HEK293 (cell line): Measurements from ENCODE around the gene LILRB2.

ENCODE experiments used
- CTCF ChIA-PET: fragments of 350-600 bp; formaldehyde crosslinking; extraction: SDS; loops from one replicate; lab custom pipeline; 2021; ENCODE audit warnings: antibody characterized with exemption; lab: Yijun Ruan, JAX
- POLR2A ChIA-PET: fragments of 300-600 bp; formaldehyde crosslinking; extraction: SDS; loops from one replicate; lab custom pipeline; 2020; ENCODE audit warnings: antibody characterized with exemption, inconsistent platforms; lab: Yijun Ruan, JAX
- H3K27ac ChIP-seq: fragments of 200-500 bp; sonication (Bioruptor generic); 2 replicates; pipeline ENCODE4 v1.5.1; 2014; ENCODE audit warnings: low read depth, low read length, control low read depth, inconsistent platforms; ENCODE audit errors: extremely low read depth
- H3K36me3 ChIP-seq, 2 experiments: fragments of 200-500 bp in 1 of 2; sonication (Bioruptor generic) in 1 of 2; 1 replicate in 1 of 2; 2 replicates in 1 of 2; pipeline ENCODE4 v1.5.1; 2014 to 2017; ENCODE audit warnings: inconsistent platforms in 2 of 2, low read length in 2 of 2; ENCODE audit not compliant: control insufficient read depth in 2 of 2, insufficient read depth in 1 of 2
- H3K4me1 ChIP-seq: fragments of 200-500 bp; sonication (Bioruptor generic); 2 replicates; pipeline ENCODE4 v1.5.1; 2014; ENCODE audit warnings: mild to moderate bottlenecking, low read length, inconsistent platforms; ENCODE audit not compliant: control insufficient read depth, insufficient read depth
- H3K4me3 ChIP-seq: 2 replicates; pipeline ENCODE4 v1.5.1; 2011; ENCODE audit warnings: low read depth, mild to moderate bottlenecking, control low read depth, low read length, moderate library complexity
- H3K9me3 ChIP-seq: fragments of 200-500 bp; sonication (Bioruptor generic); 2 replicates; pipeline ENCODE4 v1.5.1; 2014; ENCODE audit warnings: low read depth, low read length, inconsistent platforms; ENCODE audit not compliant: control insufficient read depth, insufficient read depth
- FEZF1 ChIP-seq: fragments of 450-650 bp; formaldehyde crosslinking; IDR thresholded peaks from 2 replicates; pipeline ENCODE4 v1.5.1; 2016; ENCODE audit warnings: missing biosample characterization, missing genetic modification characterization
- GLI2 ChIP-seq: fragments of 450-650 bp; formaldehyde crosslinking; IDR thresholded peaks from 2 replicates; pipeline ENCODE4; 2017; ENCODE audit warnings: missing biosample characterization, missing genetic modification characterization, low read depth, borderline replicate concordance
- OVOL3 ChIP-seq: fragments of 450-650 bp; formaldehyde crosslinking; IDR thresholded peaks from 2 replicates; pipeline ENCODE4 v1.5.1; 2016; ENCODE audit warnings: missing biosample characterization, missing genetic modification characterization
- PRDM1 ChIP-seq: fragments of 450-650 bp; formaldehyde crosslinking; IDR thresholded peaks from 2 replicates; pipeline ENCODE4; 2016; ENCODE audit warnings: missing biosample characterization, missing genetic modification characterization
- REPIN1 ChIP-seq: fragments of 450-650 bp; formaldehyde crosslinking; IDR thresholded peaks from 2 replicates; pipeline ENCODE4 v1.5.1; 2017; ENCODE audit warnings: missing biosample characterization, missing genetic modification characterization, low read depth
- SALL2 ChIP-seq: fragments of 450-650 bp; formaldehyde crosslinking; IDR thresholded peaks from 2 replicates; pipeline ENCODE4 v1.5.0; 2017; ENCODE audit warnings: missing biosample characterization, mild to moderate bottlenecking, missing genetic modification characterization, borderline replicate concordance
- SP7 ChIP-seq: fragments of 450-650 bp; formaldehyde crosslinking; IDR thresholded peaks from 2 replicates; pipeline ENCODE4 v1.5.1; 2016; ENCODE audit warnings: missing biosample characterization, missing genetic modification characterization
- ZBTB11 ChIP-seq: fragments of 450-650 bp; formaldehyde crosslinking; conservative IDR thresholded peaks from 2 replicates; pipeline ENCODE4 v1.5.1; 2016; ENCODE audit warnings: low read depth, missing biosample characterization, missing genetic modification characterization
- ZBTB17 ChIP-seq: fragments of 450-650 bp; formaldehyde crosslinking; IDR thresholded peaks from 2 replicates; pipeline ENCODE4 v1.5.1; 2016; ENCODE audit warnings: missing biosample characterization, missing genetic modification characterization
- ZBTB8A ChIP-seq: fragments of 450-650 bp; formaldehyde crosslinking; IDR thresholded peaks from 2 replicates; pipeline ENCODE4 v1.5.1; 2016; ENCODE audit warnings: missing biosample characterization, missing genetic modification characterization
- ZFP37 ChIP-seq: fragments of 450-650 bp; formaldehyde crosslinking; IDR thresholded peaks from 2 replicates; pipeline ENCODE4 v1.5.1; 2016; ENCODE audit warnings: missing biosample characterization, missing genetic modification characterization
- ZNF133 ChIP-seq: fragments of 450-650 bp; formaldehyde crosslinking; IDR thresholded peaks from 2 replicates; pipeline ENCODE4 v1.5.1; 2016; ENCODE audit warnings: missing biosample characterization, missing genetic modification characterization
- ZNF157 ChIP-seq: fragments of 450-650 bp; formaldehyde crosslinking; IDR thresholded peaks from 2 replicates; pipeline ENCODE4 v1.5.1; 2016; ENCODE audit warnings: missing biosample characterization, missing genetic modification characterization
- ZNF174 ChIP-seq: fragments of 450-650 bp; formaldehyde crosslinking; IDR thresholded peaks from 2 replicates; pipeline ENCODE4 v1.5.0; 2017; ENCODE audit warnings: missing biosample characterization, mild to moderate bottlenecking, missing genetic modification characterization
- ZNF266 ChIP-seq: fragments of 450-650 bp; formaldehyde crosslinking; IDR thresholded peaks from 2 replicates; pipeline ENCODE4 v1.5.1; 2016; ENCODE audit warnings: missing biosample characterization, missing genetic modification characterization, low read depth
- ZNF292 ChIP-seq: fragments of 450-650 bp; formaldehyde crosslinking; IDR thresholded peaks from 2 replicates; pipeline ENCODE4 v1.5.1; 2016; ENCODE audit warnings: low read depth, missing biosample characterization, missing genetic modification characterization, borderline replicate concordance
- ZNF302 ChIP-seq: fragments of 450-650 bp; formaldehyde crosslinking; IDR thresholded peaks from 2 replicates; pipeline ENCODE4 v1.5.1; 2016; ENCODE audit warnings: missing biosample characterization, missing genetic modification characterization, low read depth
- ZNF341 ChIP-seq: fragments of 450-650 bp; formaldehyde crosslinking; IDR thresholded peaks from 2 replicates; pipeline ENCODE4; 2016; ENCODE audit warnings: low read depth, missing biosample characterization, missing genetic modification characterization
- ZNF391 ChIP-seq: fragments of 450-650 bp; formaldehyde crosslinking; IDR thresholded peaks from 2 replicates; pipeline ENCODE4 v1.5.1; 2016; ENCODE audit warnings: low read depth, missing biosample characterization, missing genetic modification characterization, borderline replicate concordance
- ZNF544 ChIP-seq: fragments of 450-650 bp; formaldehyde crosslinking; IDR thresholded peaks from 2 replicates; pipeline ENCODE4 v1.5.0; 2017; ENCODE audit warnings: missing biosample characterization, missing genetic modification characterization
- ZNF548 ChIP-seq: fragments of 450-650 bp; formaldehyde crosslinking; IDR thresholded peaks from 2 replicates; pipeline ENCODE4 v1.5.1; 2016; ENCODE audit warnings: missing biosample characterization, missing genetic modification characterization
- ZNF558 ChIP-seq: fragments of 450-650 bp; formaldehyde crosslinking; IDR thresholded peaks from 2 replicates; pipeline ENCODE4 v1.5.1; 2016; ENCODE audit warnings: missing biosample characterization, missing genetic modification characterization
- ZNF580 ChIP-seq: fragments of 450-650 bp; formaldehyde crosslinking; IDR thresholded peaks from 2 replicates; pipeline ENCODE4 v1.5.1; 2016; ENCODE audit warnings: missing biosample characterization, missing genetic modification characterization
- ZNF664 ChIP-seq: fragments of 450-650 bp; formaldehyde crosslinking; IDR thresholded peaks from 2 replicates; pipeline ENCODE4 v1.5.1; 2016; ENCODE audit warnings: missing biosample characterization, missing genetic modification characterization
- ZNF791 ChIP-seq: fragments of 450-650 bp; formaldehyde crosslinking; IDR thresholded peaks from 2 replicates; pipeline ENCODE4 v1.5.1; 2016; ENCODE audit warnings: missing biosample characterization, missing genetic modification characterization
- ZSCAN16 ChIP-seq: fragments of 450-650 bp; formaldehyde crosslinking; IDR thresholded peaks from 2 replicates; pipeline ENCODE4 v1.5.1; 2016; ENCODE audit warnings: missing biosample characterization, missing genetic modification characterization

The LILRB2 gene

GRCh38 chr19:54262066-54262465 lies 18.8 kb downstream of the LILRB2 start (continued):
- TF ChIP-seq SP7 (tag by site-specific recombination) (no peak), REPIN1 (tag by site-specific recombination) (no peak), ZNF391 (tag by site-specific recombination) (no peak), ZNF558 (no peak), PRDM1 (tag by site-specific recombination) (no peak), ZNF548 (tag by site-specific recombination) (no peak), ZNF341 (tag by site-specific recombination) (no peak), GLI2 (tag by site-specific recombination) (no peak), ZNF580 (tag by site-specific recombination) (no peak), ZNF544 (tag by site-specific recombination) (no peak), ZNF292 (tag by site-specific recombination) (no peak), ZFP37 (no peak), ZNF266 (tag by site-specific recombination) (no peak)

DNA sequence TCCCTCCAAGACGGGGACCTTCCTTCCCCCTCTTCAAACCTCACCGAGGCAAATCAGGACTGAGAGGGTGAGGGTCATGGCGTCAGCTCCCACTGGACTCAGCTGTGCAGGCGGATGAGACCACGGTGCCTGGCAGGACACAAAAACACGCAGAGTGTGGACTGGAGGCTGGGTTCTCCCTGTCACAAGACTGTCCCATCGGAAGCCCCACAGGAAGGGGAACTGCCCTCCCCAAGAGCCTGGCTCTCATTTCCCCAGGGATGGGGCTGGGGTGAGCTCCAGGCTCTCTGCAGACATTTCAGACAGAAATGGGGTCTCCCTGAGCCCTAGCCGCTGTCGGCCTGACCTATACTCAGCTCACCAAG lies 23.8 kb downstream of the LILRB2 start, which contains the start of gene LILRB5:
TSS of gene LILRB5 (minus strand) at position 158 of the 365 bp plus-strand sequence. CDS start at position 78, 80 bp downstream.
- no peaks in the 10 kb centered on the region for H3K9me3 ChIP-seq
- no peak within 1 kb of the TSS for H3K27ac ChIP-seq
- TF ChIP-seq ZBTB8A (tag by site-specific recombination) (no peak), ZNF174 (tag by site-specific recombination) (no peak), ZSCAN16 (tag by site-specific recombination) (no peak), ZNF791 (tag by site-specific recombination) (no peak), FEZF1 (tag by site-specific recombination) (no peak), ZBTB11 (tag by site-specific recombination) (no peak), ZNF664 (tag by site-specific recombination) (no peak)
- no peaks in the 10 kb centered on the region for H3K4me1 ChIP-seq
- no peaks in the 10 kb centered on the region for H3K36me3 ChIP-seq
- CTCF ChIA-PET, result interaction anchor here (3.4 kb wide), 1 partner anchor 9 kb away, joined by 26 read pairs; no protein-coding TSS in a partner anchor
- H3K4me3 ChIP-seq, result no peak within 1 kb of the TSS
- POLR2A ChIA-PET, result no interaction called here

- ChIA-PET POLR2A (interaction anchor here (0.5 kb wide), 1 partner anchor 125 kb away, joined by 3 read pairs; no protein-coding TSS in a partner anchor), CTCF (interaction anchor here (3.4 kb wide), 1 partner anchor 10 kb away, joined by 26 read pairs; no protein-coding TSS in a partner anchor)
- no peaks in the 10 kb centered on the region for H3K36me3 ChIP-seq
- no peak overlapping the region for H3K4me3 ChIP-seq
- no peak overlapping the region for H3K27ac ChIP-seq
- H3K4me1 ChIP-seq, result no peaks in the 10 kb centered on the region
- H3K9me3 ChIP-seq, result no peaks in the 10 kb centered on the region
- no peak for TF ChIP-seq OVOL3
- no peak for TF ChIP-seq ZNF302 (tag by site-specific recombination)
- no peak for TF ChIP-seq SALL2 (tag by site-specific recombination)
- no peak for TF ChIP-seq ZBTB17
- no peak for TF ChIP-seq ZNF157 (tag by site-specific recombination)
- no peak for TF ChIP-seq ZNF133 (tag by site-specific recombination)
These were observed 24.4 kb downstream of the LILRB2 start for GRCh38 chr19:54256250-54257115.
